ENCODE measurements around the gene IZUMO4.

IZUMO4 gene

DNA sequence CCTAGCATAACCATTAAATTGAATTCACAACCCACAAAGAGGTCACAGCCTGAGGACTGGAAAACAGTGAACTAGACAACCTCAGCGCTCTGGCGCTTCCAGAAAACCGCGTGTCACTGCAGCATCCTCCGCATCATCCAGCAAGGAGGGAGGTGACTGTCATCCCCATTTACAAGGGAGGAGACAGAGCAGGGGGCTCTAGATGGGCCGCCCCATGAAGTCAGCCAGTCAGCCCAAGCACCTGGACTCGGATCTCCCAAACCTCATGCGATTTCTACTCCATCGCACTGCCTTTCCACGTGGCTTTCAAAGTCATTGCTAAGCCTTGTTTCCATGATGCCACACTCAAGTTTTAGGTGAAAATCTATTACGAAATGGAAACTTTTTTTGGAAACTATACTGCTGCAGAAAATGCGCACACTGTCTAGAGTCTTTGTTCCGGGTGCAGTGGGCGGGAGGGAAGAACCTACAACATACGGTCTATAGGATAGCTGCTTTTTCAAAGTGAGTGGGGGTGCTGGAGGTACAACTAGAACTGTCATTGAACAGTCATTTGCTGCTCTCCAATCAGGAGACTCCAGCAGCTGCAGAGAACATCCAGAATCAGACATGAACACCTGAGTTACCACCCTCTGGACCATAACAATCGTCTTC is 51.9 kb downstream of the IZUMO4 start:
- DNase-seq (ENCODE audit: low read depth): no peak
